Amygdala (tissue), 56 donors: ENCODE data around the gene ATXN7.
A peak's percentile ranks its signal among the peaks of the same experiment; 100 is the strongest.

ENCODE experiments used
- DNase-seq, 56 donors: peaks; one replicate each; lab custom pipeline; 2025; lab: John Stamatoyannopoulos, UW

The ATXN7 gene

GRCh38 chr3:63900010-63900409 lies 36.3 kb downstream of the ATXN7 start:
- DNase-seq = no peak

GRCh38 chr3:63900459-63900858 lies 36.8 kb downstream of the ATXN7 start:
- DNase-seq = no peak

GRCh38 chr3:63905731-63906620 lies 42.3 kb downstream of the ATXN7 start:
- DNase-seq = no peak

- no peak for DNase-seq
These were observed 44.5 kb downstream of the ATXN7 start for GRCh38 chr3:63908081-63908736.

- no peak for DNase-seq
These were observed 45.1 kb downstream of the ATXN7 start for GRCh38 chr3:63908776-63909175.

GRCh38 chr3:63909431-63909830 lies 45.8 kb downstream of the ATXN7 start:
- no peak for DNase-seq

- DNase-seq = no peak
These were observed 46.3 kb downstream of the ATXN7 start for GRCh38 chr3:63910001-63910400.

GRCh38 chr3:63910891-63911290 lies 47.2 kb downstream of the ATXN7 start:
- DNase-seq = no peak

- DNase-seq = no peak
These were observed 47.8 kb downstream of the ATXN7 start for GRCh38 chr3:63911509-63911872.

- peak; percentile 21 to 88 (median 72) for DNase-seq
These were observed 48.5 kb downstream of the ATXN7 start, which contains the start of gene SCAANT1 for GRCh38 chr3:63911873-63912767. TSS of gene SCAANT1 (minus strand) at chr3:63912383.

- peak in 23 of 56 donors; percentile 7 to 73 (median 36) for DNase-seq
These were observed 49.3 kb downstream of the ATXN7 start for GRCh38 chr3:63912768-63913588.

GRCh38 chr3:63914312-63914711 lies 50.6 kb downstream of the ATXN7 start:
- DNase-seq = peak in 1 of 56 donors; percentile 26

GRCh38 chr3:63918321-63918720 lies 54.7 kb downstream of the ATXN7 start:
- no peak for DNase-seq

GRCh38 chr3:63920001-63920400 lies 56.3 kb downstream of the ATXN7 start:
- no peak for DNase-seq

- DNase-seq = peak in 1 of 56 donors; percentile 14
These were observed 58.2 kb downstream of the ATXN7 start for GRCh38 chr3:63921741-63922482.

- DNase-seq = no peak
These were observed 59.0 kb downstream of the ATXN7 start for GRCh38 chr3:63922491-63923199.

GRCh38 chr3:63926309-63926708 lies 62.6 kb downstream of the ATXN7 start:
- DNase-seq = no peak
